Choroid plexus epithelial cell (primary cell): Measurements from ENCODE around the gene MGAT5.

Experiments
- DNase-seq: peaks from one replicate; pipeline ENCODE4 v3.0.0-alpha.2; 2010; ENCODE audit warnings: low read depth
- H3K4me3 ChIP-seq: 2 replicates; pipeline ENCODE4 v1.5.1; 2011; ENCODE audit warnings: low read depth, mild to moderate bottlenecking, control low read depth, low read length, moderate library complexity
- TF ChIP-seq, protein P1 (sequence below): conservative IDR thresholded peaks from 2 replicates; pipeline ENCODE4 v1.5.1; 2011; ENCODE audit warnings: low read depth, mild to moderate bottlenecking, control low read depth, inconsistent platforms, low read length, moderate library complexity

Gene MGAT5

DNA sequence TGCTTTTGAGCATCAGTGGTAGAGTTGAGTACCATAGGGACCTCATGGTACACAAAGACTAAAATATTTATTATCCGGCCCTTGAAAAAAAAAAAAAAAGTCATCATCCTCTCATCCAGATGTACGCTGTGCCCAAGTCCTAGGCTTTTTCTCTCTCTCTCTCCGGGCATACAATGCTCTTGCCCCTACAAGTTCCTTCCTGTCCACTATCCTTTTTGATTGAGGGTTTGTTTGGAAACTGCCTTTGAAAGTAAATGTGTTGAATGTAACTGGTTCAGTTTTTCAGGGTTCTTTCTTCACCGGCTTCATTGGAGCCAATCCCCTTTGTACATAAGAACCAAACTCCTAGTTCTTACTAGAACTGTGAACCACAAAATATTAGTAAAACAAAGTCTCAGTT is 130.3 kb downstream of the MGAT5 start:
- TF ChIP-seq, protein P1, sequence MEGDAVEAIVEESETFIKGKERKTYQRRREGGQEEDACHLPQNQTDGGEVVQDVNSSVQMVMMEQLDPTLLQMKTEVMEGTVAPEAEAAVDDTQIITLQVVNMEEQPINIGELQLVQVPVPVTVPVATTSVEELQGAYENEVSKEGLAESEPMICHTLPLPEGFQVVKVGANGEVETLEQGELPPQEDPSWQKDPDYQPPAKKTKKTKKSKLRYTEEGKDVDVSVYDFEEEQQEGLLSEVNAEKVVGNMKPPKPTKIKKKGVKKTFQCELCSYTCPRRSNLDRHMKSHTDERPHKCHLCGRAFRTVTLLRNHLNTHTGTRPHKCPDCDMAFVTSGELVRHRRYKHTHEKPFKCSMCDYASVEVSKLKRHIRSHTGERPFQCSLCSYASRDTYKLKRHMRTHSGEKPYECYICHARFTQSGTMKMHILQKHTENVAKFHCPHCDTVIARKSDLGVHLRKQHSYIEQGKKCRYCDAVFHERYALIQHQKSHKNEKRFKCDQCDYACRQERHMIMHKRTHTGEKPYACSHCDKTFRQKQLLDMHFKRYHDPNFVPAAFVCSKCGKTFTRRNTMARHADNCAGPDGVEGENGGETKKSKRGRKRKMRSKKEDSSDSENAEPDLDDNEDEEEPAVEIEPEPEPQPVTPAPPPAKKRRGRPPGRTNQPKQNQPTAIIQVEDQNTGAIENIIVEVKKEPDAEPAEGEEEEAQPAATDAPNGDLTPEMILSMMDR, result no peak
- H3K4me3 ChIP-seq, result no peak overlapping the region
- DNase-seq, result no peak

DNA sequence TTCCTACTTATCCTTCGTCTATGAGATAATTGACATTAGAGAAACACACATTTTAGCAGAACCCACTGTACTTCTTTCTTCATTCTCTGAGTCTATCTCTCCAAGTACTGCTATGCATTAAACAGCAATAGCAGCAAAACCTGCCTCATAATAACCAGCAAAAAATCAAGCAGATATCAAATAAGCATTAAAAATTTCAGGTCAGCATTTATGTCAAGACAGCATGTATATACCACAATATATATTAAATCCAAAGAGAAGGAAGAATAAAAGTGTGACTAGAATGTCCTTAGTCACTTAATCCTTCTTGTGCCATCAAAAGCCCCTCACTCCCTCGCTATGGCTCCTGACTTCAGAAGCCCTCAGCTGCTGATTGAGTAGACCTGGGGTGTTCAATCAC is 131.3 kb downstream of the MGAT5 start:
- DNase-seq, result no peak
- no peak overlapping the region for H3K4me3 ChIP-seq
- TF ChIP-seq, protein P1, result no peak

DNA sequence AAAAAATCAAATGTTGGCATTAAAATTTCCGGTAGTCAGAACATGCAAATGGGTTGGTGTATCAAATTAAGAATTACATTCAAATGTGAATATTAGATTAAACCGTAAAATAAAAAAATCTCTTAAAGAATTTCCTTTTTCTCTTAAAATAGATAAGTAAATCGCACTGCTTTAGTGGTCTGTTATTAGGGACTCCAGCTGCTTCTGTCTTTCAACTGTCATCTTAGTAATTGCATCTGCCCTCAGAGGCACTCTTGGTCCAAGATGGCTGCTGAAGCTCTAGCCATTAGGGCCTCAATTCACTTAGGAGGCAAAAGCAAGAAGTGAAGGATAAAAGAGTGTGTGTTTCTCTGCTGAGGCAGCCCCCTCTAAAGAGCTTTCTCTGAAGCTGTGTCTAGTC is 132.4 kb downstream of the MGAT5 start:
- no peak for DNase-seq
- TF ChIP-seq, protein P1, result no peak
- H3K4me3 ChIP-seq, result no peak overlapping the region

DNA sequence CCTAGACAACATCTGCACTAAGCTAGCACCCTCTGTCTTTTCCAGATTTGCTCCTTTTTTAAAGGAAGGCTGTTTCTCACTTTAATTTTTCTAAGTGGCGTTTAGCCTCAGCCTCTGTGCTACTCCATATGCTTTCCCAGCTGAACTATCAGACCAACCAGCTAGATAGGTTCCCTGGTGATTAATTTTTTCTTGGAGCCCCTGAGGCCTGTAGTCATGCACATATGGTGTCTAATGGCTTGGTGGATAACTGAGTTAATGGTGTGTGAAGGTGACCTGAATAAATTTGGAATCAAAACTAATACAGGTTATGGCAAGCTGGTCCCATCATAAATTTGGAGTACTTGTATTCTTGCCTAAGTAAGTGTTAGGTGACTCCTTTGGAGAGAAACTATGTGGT is 135.5 kb downstream of the MGAT5 start:
- DNase-seq, result no peak
- H3K4me3 ChIP-seq, result no peak overlapping the region
- TF ChIP-seq, protein P1, result no peak

DNA sequence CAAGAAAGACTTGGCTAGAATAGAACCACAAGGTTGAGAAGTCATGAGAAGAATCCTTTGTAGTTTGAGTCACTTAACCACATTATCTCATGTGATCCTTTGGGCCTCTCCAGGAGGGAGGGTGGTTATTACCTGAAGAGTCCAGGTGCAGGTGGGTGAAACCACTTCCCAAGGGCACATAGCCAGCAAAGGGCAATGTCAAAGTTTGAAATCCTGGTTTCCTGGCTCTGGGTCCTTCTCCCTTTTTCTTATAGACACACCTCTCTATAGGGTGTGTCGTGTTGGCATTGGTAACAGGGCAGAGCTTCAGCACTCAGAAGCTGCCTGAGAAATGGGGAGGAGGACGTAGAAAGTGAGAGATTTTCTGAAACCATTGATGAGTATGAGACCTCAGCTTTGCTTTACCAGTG is 137.9 kb downstream of the MGAT5 start:
- DNase-seq, result peak; percentile 58
- TF ChIP-seq, protein P1, result no peak
- H3K4me3 ChIP-seq, result no peak overlapping the region

DNA sequence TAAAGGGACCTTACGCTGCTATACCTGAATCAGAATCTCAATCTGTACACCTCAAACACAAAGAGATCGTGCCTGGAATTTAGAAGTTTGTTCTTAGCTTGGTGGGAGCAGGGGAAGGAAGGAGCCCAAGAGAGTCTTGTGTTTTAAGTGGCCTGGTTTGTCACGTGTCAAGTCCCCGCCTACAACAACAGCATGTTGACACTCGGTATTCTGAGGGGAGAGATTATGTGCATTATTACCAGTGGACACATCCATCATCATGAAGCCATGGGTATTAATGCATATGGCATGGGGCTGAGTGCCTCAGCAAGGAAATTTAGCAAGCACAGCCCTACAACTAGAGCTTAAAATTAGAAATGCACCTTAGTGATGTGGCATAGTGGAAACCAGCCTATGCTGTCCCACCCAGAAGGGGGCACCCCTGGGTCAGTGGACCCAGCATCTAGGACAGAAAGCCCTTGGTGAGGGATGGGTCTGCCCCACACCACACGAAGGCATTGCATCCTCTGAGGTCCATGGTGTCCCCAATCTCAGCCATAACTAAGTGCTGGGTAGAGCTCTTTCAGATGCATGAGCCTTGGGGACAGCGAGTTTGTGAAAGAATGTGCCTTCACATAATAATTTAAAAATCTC is 138.7 kb downstream of the MGAT5 start:
- DNase-seq, result no peak
- TF ChIP-seq, protein P1, result peak; percentile 29
- no peak overlapping the region for H3K4me3 ChIP-seq

DNA sequence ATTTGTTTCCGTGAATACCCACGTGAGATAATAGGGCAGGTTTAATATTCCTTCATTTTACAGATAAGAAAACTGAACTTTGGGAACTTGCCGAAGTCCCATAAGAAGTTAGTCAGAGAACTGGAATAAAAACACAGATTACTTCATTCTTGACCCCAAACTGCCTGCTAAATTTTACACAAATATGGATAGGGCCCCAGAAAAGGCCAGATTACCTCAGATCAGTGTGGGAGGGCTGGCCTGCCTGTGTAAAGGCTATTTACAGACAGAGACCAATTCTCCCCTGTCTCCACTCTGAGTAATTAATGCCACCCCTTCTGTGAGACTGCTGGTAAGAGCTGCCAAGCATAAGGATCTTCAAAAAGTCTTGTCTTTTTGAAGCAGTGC is 139.2 kb downstream of the MGAT5 start:
- peak; percentile 51 for DNase-seq
- no peak overlapping the region for H3K4me3 ChIP-seq
- TF ChIP-seq, protein P1, result no peak
